Measurements from ENCODE around the gene RHBDD2. TPM values are rescaled to one million over a fixed set of nuclear protein-coding genes. Genes with fewer than 3 reads are reported as not detected.
A peak's percentile ranks its signal among the peaks of the same experiment; 100 is the strongest.
"Not testable (repeated sequence)": the region's sequence is repeated elsewhere in the genome, so short reads cannot be mapped to it uniquely, and the experiment has no call there.

Gene RHBDD2
- total RNA-seq, 1 donor from 2014 or later: 47.3 TPM

DNA sequence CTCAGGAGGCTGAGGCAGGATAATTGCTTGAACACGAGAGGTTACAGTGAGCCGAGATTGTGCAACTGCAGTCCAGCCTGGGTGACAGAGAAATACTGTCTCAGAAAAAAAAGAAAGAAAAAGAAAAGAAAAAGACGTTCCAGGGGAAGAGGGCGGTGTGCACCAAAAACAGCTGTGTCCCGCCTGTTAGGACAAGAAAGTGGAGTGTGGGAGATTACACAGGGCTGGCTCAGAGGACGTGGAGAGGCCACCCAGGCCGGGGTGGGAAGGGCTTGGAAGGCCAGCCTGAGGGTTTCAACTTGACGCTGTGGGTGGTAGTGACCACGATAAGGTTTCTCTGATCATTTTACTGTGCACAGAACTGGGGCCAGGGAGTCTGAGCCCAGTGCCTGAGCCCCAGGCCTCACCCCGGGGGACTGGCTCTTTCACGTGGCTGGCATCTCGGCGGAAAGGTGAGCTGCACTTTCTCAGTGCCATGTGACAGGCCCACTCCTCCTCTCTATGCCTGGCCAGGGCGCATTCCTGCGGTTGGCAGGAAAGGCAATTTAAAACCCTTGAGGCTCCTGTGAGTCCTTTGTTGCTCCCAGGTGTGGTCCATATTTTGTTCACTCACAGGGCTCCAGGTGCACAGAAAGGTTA lies 13.9 kb downstream of the RHBDD2 start:
- no peak overlapping the region for H3K4me3 ChIP-seq (ENCODE audit: low read depth, low read length)
- TF ChIP-seq, protein P1, sequence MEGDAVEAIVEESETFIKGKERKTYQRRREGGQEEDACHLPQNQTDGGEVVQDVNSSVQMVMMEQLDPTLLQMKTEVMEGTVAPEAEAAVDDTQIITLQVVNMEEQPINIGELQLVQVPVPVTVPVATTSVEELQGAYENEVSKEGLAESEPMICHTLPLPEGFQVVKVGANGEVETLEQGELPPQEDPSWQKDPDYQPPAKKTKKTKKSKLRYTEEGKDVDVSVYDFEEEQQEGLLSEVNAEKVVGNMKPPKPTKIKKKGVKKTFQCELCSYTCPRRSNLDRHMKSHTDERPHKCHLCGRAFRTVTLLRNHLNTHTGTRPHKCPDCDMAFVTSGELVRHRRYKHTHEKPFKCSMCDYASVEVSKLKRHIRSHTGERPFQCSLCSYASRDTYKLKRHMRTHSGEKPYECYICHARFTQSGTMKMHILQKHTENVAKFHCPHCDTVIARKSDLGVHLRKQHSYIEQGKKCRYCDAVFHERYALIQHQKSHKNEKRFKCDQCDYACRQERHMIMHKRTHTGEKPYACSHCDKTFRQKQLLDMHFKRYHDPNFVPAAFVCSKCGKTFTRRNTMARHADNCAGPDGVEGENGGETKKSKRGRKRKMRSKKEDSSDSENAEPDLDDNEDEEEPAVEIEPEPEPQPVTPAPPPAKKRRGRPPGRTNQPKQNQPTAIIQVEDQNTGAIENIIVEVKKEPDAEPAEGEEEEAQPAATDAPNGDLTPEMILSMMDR (conservative IDR thresholded peaks at IDR 0.05; ENCODE audit: low read depth, low read length): no peak
- no peak for DNase-seq (ENCODE audit: low read depth)

DNA sequence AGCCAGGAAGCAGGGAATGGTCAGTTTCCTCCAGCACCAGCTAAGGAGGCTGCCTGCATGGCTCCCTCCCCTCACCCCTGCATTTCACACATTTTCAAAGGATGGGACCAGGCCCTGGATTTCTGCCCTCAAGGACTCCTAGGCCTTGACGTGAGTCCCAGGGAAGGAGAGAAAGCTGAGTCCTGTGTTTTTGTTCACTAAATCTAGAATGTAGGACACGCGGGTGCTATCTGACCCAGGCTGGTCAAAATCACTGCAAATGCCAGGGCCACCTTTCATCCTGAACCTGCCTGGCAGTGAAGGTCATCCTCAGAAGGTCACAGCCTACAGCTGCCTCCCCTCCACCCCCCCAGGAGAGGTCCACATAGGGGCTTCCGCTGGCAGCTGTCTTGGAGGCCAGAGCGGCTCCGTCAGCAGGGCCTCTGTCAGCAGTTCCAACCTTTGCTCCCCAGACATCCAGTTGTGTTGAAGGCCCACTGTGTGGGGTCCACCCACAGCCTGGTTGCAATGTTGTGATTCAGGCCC lies 18.0 kb downstream of the RHBDD2 start:
- DNase-seq (ENCODE audit: low read depth): no peak
- TF ChIP-seq, protein P1 (conservative IDR thresholded peaks at IDR 0.05; ENCODE audit: low read depth, low read length): no peak
- no peak overlapping the region for H3K4me3 ChIP-seq (ENCODE audit: low read depth, low read length)

DNA sequence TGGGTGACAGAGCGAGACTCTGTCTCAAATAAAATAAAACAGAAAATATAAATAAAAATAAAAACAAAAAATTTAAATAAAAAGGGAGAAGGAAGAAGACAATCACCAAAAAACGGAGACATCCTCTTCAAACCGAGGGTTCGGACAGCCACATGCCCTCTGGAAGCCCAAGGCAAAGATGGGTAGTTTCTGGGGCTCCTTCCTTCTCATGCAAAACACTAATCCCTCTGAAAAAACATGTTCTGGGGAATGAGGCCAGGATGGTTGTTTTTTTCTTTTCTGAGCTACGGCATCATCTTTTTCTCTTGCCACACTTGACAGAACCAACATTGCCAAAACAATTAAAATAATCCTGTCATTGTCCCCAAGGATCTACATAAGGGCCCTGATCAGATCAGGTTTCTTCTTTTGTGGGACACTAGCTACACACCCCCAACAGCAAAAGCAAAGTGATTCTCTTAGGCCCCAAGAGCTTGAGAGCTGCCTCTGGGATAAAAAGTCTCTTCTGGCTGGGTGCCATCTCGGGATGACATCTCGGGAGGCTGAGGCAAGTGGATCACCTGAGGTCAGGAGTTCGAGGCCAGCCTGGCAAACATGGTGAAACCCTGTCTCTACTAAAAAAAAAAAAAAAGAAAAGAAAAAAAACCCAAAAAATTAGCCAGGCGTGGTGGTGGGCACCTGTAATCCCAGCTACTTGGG lies 21.9 kb downstream of the RHBDD2 start:
- no peak overlapping the region for H3K4me3 ChIP-seq (ENCODE audit: low read depth, low read length)
- TF ChIP-seq, protein P1 (conservative IDR thresholded peaks at IDR 0.05; ENCODE audit: low read depth, low read length): no peak
- no peak for DNase-seq (ENCODE audit: low read depth)

DNA sequence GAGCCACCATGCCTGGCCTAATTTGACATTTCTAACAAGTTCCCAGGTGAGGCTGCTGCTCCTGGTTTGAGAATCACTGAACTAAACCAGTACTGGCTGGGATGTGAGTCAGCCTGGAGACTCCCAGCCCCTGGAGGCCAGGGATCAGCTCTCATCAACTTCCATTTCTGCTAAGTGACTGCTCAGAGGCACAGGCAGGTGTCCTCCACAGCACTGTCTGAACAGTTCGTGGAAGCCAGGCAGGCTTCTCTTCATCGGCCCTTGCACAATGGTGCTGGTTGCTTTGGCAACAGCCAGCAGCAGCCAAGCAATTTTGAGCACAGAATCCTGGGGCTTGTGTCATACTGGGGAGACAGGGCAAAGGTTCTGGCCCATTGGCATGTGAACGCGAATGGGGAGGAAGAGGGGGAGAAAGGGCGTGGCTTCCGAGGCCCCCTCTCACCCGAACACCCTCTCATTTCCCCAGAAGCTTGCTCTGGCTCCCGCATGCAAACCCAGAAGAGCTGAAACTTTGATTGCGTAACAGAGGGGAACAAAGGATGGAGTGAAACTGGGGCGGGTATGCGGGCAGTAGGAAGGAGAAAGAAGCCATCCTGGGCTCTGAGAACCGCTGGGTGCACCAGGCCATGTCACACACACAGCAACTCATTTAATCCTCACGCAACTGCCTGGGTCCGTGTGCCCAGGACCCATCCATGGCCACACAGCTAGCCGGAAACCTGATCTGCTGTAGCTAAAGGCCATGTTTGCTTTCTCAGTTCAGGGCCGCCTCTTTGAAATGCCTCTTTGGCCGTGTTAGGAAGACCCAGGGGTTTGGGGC lies 27.2 kb downstream of the RHBDD2 start:
- peak; percentile 86 for DNase-seq (ENCODE audit: low read depth)
- no peak overlapping the region for H3K4me3 ChIP-seq (ENCODE audit: low read depth, low read length)
- TF ChIP-seq, protein P1 (conservative IDR thresholded peaks at IDR 0.05; ENCODE audit: low read depth, low read length): peak; percentile 7

DNA sequence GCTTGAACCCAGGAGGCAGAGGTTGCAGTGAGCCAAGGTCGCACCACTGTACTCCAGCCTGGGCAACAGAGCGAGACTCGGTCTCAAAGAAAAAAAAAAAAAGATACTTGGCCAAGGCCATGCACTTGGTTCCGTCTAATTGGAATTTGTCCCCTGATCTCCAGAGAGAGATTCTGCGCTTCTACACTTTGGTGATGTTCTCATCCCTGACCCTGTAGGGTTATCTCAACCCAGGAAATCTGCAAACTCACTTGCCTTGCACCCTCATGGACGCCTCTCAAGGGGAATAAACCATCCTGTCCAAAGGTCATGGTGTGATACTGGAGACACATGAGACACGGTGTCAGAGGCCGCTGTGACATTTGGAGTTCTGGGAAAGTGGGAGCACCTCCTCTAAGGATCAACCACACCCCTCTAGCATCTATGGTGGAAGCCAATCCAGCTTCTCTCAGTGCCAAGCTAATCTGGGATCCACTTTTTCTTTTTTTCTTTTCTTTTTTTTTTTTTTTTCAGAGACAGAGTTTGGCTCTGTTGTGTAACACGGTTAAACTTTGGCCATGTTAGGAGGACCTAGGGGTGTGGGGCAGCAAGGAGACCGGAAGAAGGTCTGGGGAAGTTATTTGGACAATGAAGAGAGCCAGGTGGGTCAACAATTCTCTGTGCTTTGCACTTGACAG lies 28.3 kb downstream of the RHBDD2 start:
- DNase-seq (ENCODE audit: low read depth): no peak
- TF ChIP-seq, protein P1 (conservative IDR thresholded peaks at IDR 0.05; ENCODE audit: low read depth, low read length): no peak
- no peak overlapping the region for H3K4me3 ChIP-seq (ENCODE audit: low read depth, low read length)

DNA sequence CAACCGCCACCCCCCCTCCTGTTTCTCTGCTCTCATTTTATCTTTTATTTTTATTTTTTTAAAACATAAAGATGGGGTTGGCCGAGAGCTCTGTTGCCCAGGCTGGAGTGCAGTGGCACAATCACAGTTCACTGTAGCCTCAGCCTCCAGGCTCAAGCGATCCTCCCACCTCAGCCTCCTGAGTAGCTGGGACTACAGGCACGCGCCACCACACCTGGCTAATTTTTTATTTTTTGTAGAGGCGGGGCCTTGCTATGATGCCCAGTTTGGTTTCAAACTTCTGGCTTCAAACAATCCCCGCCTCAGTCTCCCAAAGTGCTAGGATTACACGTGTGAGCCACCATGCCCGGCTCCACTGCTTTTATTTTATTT lies 28.8 kb downstream of the RHBDD2 start:
- not testable (repeated sequence) for DNase-seq (ENCODE audit: low read depth); H3K4me3 ChIP-seq (ENCODE audit: low read depth, low read length)

Measured in epithelial cell of proximal tubule (primary cell).